ENCODE results near the gene KLRC3.
"Not testable (repeated sequence)": the region's sequence is repeated elsewhere in the genome, so short reads cannot be mapped to it uniquely, and the experiment has no call there.

The KLRC3 gene

DNA sequence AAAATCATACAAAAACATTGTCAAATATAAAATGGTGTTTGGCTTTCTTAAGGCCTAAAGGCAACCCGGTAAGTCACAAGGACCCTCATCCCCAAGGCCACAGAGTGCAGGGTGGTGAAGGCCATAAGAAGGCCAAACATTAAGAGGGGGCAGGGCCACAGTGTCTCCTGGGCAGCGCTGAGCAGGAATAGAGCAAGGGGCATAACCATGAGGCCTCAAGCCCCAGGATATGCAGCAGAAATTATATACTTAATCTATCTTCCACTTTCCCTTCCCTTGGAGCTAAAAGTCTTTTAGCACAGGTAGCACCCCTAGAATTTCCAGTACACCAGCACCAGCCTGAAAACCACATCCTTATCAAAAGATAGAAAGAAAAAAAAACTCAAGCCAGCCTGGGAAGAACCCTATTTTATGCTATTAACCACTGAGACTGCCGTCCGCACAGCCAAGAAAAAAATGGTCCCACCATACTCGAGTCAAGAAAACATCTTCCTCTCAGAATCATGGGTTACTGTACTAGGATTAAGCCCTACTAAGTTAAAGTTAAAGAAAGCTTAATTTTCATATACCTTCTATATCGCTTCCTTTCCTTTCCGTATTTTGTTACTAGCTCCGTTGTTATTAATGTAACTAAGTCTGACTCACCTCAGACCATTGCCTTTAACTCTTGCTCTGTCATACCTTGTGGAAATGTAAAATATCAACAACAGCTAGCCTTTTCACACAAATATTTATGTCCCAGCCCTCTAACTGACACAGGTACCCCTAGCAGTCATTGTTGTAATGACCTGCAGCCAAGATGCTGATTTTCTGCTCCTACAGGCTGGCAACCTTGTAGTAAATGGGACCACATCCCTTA is 50.6 kb downstream of the KLRC3 start:
- no peak for DNase-seq (ENCODE audit: low read depth)
- H3K4me3 ChIP-seq (ENCODE audit: low read depth, low read length), result no peak overlapping the region
- TF ChIP-seq, protein P1, sequence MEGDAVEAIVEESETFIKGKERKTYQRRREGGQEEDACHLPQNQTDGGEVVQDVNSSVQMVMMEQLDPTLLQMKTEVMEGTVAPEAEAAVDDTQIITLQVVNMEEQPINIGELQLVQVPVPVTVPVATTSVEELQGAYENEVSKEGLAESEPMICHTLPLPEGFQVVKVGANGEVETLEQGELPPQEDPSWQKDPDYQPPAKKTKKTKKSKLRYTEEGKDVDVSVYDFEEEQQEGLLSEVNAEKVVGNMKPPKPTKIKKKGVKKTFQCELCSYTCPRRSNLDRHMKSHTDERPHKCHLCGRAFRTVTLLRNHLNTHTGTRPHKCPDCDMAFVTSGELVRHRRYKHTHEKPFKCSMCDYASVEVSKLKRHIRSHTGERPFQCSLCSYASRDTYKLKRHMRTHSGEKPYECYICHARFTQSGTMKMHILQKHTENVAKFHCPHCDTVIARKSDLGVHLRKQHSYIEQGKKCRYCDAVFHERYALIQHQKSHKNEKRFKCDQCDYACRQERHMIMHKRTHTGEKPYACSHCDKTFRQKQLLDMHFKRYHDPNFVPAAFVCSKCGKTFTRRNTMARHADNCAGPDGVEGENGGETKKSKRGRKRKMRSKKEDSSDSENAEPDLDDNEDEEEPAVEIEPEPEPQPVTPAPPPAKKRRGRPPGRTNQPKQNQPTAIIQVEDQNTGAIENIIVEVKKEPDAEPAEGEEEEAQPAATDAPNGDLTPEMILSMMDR (IDR thresholded peaks at IDR 0.05; ENCODE audit: control insufficient read depth, extremely low read depth, insufficient read depth), result no peak

DNA sequence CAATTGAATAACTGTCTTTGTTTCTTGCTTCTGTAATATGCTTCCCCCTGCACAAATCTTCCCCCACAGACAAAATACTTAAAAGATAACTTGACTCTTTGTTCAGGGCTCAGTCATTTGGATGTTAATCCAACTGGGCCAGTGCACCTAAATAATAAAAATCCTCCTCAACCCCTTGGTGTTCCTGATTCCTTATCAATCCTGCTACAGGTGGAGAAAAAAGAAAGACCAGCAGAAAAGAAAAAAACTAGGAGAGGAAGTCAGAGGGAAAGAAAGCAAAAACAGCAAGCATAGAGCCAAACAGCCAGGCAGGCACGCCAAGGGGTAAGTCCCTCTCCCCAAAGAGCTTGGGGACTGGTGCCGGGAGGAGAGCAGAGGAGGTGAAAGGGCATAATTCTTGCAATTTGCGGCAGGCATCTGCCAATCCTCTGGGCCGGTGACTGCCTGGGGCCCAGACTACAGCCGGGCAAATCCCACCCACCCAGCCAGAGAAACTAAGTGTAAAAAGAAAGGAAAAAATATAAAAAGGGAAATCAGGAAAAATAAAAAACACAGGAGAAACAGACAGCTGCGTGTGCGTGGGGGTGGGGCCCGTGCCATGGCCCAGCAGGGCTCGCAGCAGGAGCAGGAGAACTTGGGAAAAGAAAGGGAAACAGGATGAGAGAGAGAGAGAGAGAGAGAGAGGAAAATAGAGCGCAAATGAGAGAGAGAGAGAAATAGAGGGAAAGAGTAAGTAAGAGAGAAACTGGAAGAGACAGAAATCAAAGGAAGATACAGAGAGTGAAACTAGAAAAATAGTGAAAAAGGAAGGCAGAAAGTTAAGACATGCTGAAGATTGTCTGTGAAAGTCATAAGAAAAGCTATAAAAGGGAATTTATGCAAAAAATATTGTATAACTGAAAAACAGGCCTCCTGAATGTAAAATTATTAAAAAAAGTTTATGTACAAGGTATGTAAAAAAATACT is 51.9 kb downstream of the KLRC3 start:
- DNase-seq (ENCODE audit: low read depth), result no peak
- TF ChIP-seq, protein P1 (IDR thresholded peaks at IDR 0.05; ENCODE audit: control insufficient read depth, extremely low read depth, insufficient read depth), result no peak
- no peak overlapping the region for H3K4me3 ChIP-seq (ENCODE audit: low read depth, low read length)

DNA sequence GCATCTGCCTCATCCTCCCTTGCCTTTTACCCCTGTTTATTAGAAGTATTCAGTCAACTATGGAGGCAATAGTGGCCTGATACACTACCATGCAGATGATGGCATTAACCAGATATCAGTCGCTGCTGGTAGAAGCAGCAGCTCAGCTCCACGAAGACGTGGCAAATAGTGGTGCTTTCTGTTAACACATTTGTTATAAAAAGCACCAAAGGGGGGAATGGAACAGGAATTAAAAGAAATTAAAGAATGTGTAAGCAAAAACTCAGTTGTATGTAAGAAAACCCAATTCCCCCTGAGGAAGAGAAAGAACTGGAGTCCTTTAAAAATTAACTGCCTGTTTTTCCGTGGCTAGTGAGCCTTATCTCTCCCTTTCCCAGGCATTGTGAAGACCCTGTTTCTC is 52.7 kb downstream of the KLRC3 start:
- DNase-seq (ENCODE audit: low read depth); H3K4me3 ChIP-seq (ENCODE audit: low read depth, low read length): not testable (repeated sequence)

DNA sequence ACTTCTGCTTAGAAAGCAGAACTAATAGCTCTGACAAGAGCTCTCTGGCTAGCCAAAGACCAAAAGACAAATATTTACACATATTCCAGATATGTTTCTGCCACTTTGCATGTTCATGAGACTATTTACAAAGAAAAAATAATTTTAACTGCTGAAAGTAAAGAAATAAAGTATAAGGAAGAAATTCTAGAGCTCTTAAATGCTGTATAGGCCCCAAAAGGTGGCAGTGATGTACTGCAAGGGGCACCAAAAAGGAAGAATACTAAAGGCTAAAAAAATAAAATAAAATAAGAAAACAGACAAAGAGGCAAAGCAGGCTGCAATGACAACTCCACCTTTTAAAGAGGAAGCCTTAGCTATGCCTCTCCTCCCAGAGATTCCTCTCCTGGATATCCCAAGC is 53.5 kb downstream of the KLRC3 start:
- DNase-seq (ENCODE audit: low read depth), result no peak
- H3K4me3 ChIP-seq (ENCODE audit: low read depth, low read length), result no peak overlapping the region
- TF ChIP-seq, protein P1 (IDR thresholded peaks at IDR 0.05; ENCODE audit: control insufficient read depth, extremely low read depth, insufficient read depth), result peak; percentile 65

DNA sequence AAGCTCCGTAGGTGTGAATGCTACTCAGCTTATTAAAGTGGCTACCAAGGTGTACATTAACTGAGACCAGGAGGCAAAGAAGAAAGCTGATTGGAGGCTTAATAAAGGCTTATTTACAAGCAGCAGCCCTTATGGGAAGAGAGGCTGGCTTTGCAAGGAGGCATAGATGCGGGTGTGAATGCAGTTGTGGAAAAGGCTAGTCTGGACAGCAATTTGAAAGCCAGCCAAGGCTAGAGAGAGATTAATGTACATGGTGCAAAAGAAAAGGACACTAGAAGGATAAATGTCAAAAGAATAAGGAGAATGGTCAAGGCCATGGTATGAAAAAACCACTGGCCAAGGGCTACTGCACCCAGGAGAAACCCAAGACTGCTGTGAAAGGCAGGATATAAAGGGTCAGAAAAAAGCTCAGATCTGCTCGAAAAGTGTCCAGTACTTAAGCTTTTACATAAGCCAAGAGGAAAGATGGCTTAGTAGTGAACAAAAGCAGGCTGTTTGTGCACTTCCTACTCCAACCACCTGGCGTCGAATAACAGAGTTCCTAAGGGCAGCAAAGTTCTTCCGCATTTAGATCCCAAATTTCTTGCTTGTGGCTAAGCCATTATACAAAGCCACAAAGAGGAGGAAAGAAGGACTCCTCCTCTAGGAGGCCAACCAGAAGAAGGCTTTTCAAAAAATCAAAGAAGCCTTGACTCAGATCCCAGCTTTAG is 54.5 kb downstream of the KLRC3 start:
- DNase-seq (ENCODE audit: low read depth), result no peak
- peak overlapping the region; percentile 66 for H3K4me3 ChIP-seq (ENCODE audit: low read depth, low read length)
- TF ChIP-seq, protein P1 (IDR thresholded peaks at IDR 0.05; ENCODE audit: control insufficient read depth, extremely low read depth, insufficient read depth), result 0 out of 2 replicates have a peak, but pooled peaks have one; percentile 6

DNA sequence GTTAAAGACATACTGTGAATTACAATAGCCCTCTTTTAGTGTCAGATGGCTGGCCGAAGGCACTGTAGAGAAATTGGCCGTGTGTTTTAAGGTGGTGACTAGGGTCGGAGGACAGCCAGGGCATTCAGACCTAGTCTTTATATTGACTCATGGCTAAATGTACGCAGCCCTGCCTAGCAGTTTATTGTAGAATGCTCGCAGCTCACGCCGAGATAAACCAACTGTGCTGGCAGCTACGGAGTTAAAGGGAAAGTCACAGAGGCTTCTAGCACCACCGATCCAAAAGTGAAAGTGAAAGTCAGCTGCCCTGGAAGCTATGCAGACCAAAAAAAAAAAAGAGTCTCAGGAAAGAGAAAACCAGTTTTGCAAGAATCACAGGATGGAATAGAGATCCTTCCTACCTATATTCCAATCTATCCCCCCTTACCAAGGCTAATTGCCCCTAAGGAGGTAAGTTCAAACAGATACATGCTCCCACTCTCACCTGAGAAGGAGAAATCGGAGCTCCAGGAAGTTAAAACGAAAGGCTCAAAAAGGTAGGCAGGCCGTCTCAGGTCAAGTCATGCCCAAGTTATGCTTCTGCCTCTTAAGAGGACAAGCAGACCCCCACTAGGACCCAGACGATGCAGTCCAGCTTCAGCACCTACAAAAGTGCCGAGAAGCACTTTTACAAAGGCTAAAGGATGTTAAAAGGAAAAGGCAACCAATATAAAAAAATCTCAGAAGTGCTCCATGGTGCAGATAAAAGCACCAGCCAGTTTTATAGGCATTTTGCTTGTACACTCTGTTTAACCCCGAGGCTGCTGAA is 55.4 kb downstream of the KLRC3 start:
- H3K4me3 ChIP-seq (ENCODE audit: low read depth, low read length), result peak overlapping the region; percentile 66
- DNase-seq (ENCODE audit: low read depth), result peak; percentile 80
- TF ChIP-seq, protein P1 (IDR thresholded peaks at IDR 0.05; ENCODE audit: control insufficient read depth, extremely low read depth, insufficient read depth), result no peak

Measured in LNCaP clone FGC (cell line).